H1 (cell line): ENCODE data around the gene LARP1. TPM values are rescaled to one million over a fixed set of nuclear protein-coding genes. Genes with fewer than 3 reads are reported as not detected.

Experiments
- CTCF ChIA-PET: fragments of 300-600 bp; sonication (Branson Sonifier 250); formaldehyde crosslinking; loops from one replicate; lab custom pipeline; 2021; ENCODE audit not compliant: partially characterized antibody; lab: Charles Lee
- POLR2A ChIA-PET: fragments of 300-600 bp; sonication (Branson Sonifier 250); formaldehyde crosslinking; loops from one replicate; lab custom pipeline; 2021; ENCODE audit warnings: inconsistent platforms; ENCODE audit not compliant: partially characterized antibody; lab: Charles Lee
- DNase-seq, 2 experiments: peaks; one replicate each; pipeline versions ENCODE4 v3.0.0 to v3.0.0-alpha.2; 2010 to 2022; ENCODE audit warnings: low spot score in 2 of 2, low read depth in 1 of 2, mixed read lengths in 1 of 2
- FAIRE-seq: peaks from 2 replicates; lab custom pipeline; 2011; peaks lifted over from hg19 to GRCh38; lab: Jason Lieb, UNC
- H2AFZ ChIP-seq: 2 replicates; pipeline ENCODE4 v1.8.1; 2012; ENCODE audit warnings: low read length, inconsistent platforms
- H2AK5ac ChIP-seq: 2 replicates; pipeline ENCODE4 v1.6.1; 2013; ENCODE audit warnings: low read depth, low read length
- H2BK120ac ChIP-seq: replicated peaks from 2 replicates; pipeline ENCODE3; 2013; ENCODE audit warnings: low read depth, low read length, inconsistent platforms
- H2BK12ac ChIP-seq: 2 replicates; pipeline ENCODE4 v1.6.1; 2013; ENCODE audit warnings: low read depth, low read length
- H2BK15ac ChIP-seq: 2 replicates; pipeline ENCODE4 v1.6.1; 2013; ENCODE audit warnings: low read length
- H2BK20ac ChIP-seq: 2 replicates; pipeline ENCODE4 v1.6.1; 2013; ENCODE audit warnings: low read length
- H2BK5ac ChIP-seq: 2 replicates; pipeline ENCODE4 v1.6.1; 2013; ENCODE audit warnings: low read depth, low read length
- H3K14ac ChIP-seq: 2 replicates; pipeline ENCODE4 v1.6.1; 2013; ENCODE audit warnings: inconsistent platforms; ENCODE audit not compliant: insufficient read length
- H3K18ac ChIP-seq: 2 replicates; pipeline ENCODE4 v1.6.1; 2013; ENCODE audit warnings: low read length; ENCODE audit errors: extremely low read depth
- H3K23ac ChIP-seq: 2 replicates; pipeline ENCODE4 v1.6.1; 2013; ENCODE audit warnings: inconsistent platforms; ENCODE audit not compliant: insufficient read length
- H3K23me2 ChIP-seq: 2 replicates; pipeline ENCODE4 v1.6.1; 2013; ENCODE audit warnings: low read depth, low read length
- H3K27ac ChIP-seq: 2 replicates; pipeline ENCODE4 v1.6.1; 2011; ENCODE audit warnings: low read depth, low read length, inconsistent platforms
- H3K27me3 ChIP-seq, 4 experiments: replicated peaks in 1 of 4; 1 replicate in 1 of 4; 2 replicates in 3 of 4; pipeline versions ENCODE4 v1.6.1 to v1.8.1; 2011 to 2013; ENCODE audit warnings: low read length in 3 of 4, mild to moderate bottlenecking in 3 of 4, inconsistent platforms in 2 of 4, mixed read lengths in 2 of 4, moderate library complexity in 1 of 4; ENCODE audit not compliant: control insufficient read depth in 3 of 4, insufficient read depth in 3 of 4; ENCODE audit errors: extremely low read depth in 1 of 4
- H3K36me3 ChIP-seq, 4 experiments: 2 replicates each; pipeline versions ENCODE4 v1.6.1 to v1.8.1; 2011 to 2013; ENCODE audit warnings: mild to moderate bottlenecking in 4 of 4, low read length in 3 of 4, moderate library complexity in 2 of 4, control low read depth in 1 of 4, inconsistent platforms in 1 of 4; ENCODE audit not compliant: insufficient read depth in 4 of 4, control insufficient read depth in 2 of 4
- H3K4ac ChIP-seq: replicated peaks from 2 replicates; pipeline ENCODE3; 2013; ENCODE audit warnings: low read length, low read depth, mixed read lengths, inconsistent platforms; ENCODE audit not compliant: insufficient read length
- H3K4me1 ChIP-seq, 4 experiments: replicated peaks in 1 of 4; 1 replicate in 1 of 4; 2 replicates in 3 of 4; pipeline versions ENCODE4 v1.6.1 to v1.8.1; 2011 to 2013; ENCODE audit warnings: low read length in 3 of 4, inconsistent platforms in 2 of 4, mixed read lengths in 1 of 4; ENCODE audit not compliant: insufficient read depth in 4 of 4, control insufficient read depth in 3 of 4
- H3K4me2 ChIP-seq, 2 experiments: 2 replicates each; pipeline versions ENCODE4 v1.6.1 to v1.8.1; 2011 to 2013; ENCODE audit warnings: low read depth in 2 of 2, low read length in 2 of 2, control low read depth in 1 of 2, inconsistent platforms in 1 of 2, mild to moderate bottlenecking in 1 of 2; ENCODE audit not compliant: insufficient read depth in 1 of 2
- H3K4me3 ChIP-seq, 4 experiments: fragments of 200-600, 300-600 bp in 1 of 4; sonication (generic), shearing (Covaris generic), sonication (Bioruptor Twin) in 1 of 4; 2 replicates each; pipeline versions ENCODE4 v1.5.1 to v1.8.1; 2011 to 2016; ENCODE audit warnings: low read length in 4 of 4, low read depth in 3 of 4, control low read depth in 2 of 4, inconsistent platforms in 2 of 4, mild to moderate bottlenecking in 2 of 4, mixed read lengths in 1 of 4, moderate library complexity in 1 of 4; ENCODE audit not compliant: insufficient read depth in 2 of 4; ENCODE audit errors: extremely low read depth in 1 of 4
- H3K56ac ChIP-seq: replicated peaks from 2 replicates; pipeline ENCODE3; 2013; ENCODE audit warnings: low read depth, mild to moderate bottlenecking, mixed read lengths, low read length, inconsistent platforms; ENCODE audit not compliant: insufficient read length
- H3K79me1 ChIP-seq: 2 replicates; pipeline ENCODE4 v1.6.1; 2013; ENCODE audit warnings: low read depth, low read length, control low read depth
- H3K79me2 ChIP-seq, 2 experiments: 2 replicates each; pipeline versions ENCODE4 v1.6.1 to v1.8.1; 2012 to 2013; ENCODE audit warnings: low read length in 2 of 2, mild to moderate bottlenecking in 2 of 2, inconsistent platforms in 1 of 2; ENCODE audit not compliant: insufficient read depth in 2 of 2, control insufficient read depth in 1 of 2
- H3K9ac ChIP-seq, 4 experiments: replicated peaks in 1 of 4; 1 replicate in 1 of 4; 2 replicates in 3 of 4; pipeline versions ENCODE4 v1.6.1 to v1.8.1; 2011 to 2013; ENCODE audit warnings: low read depth in 3 of 4, low read length in 3 of 4, control low read depth in 2 of 4, mild to moderate bottlenecking in 2 of 4, moderate library complexity in 2 of 4, inconsistent platforms in 1 of 4; ENCODE audit errors: extremely low read depth in 1 of 4
- H3K9me3 ChIP-seq, 2 experiments: 2 replicates each; pipeline versions ENCODE4 v1.6.1 to v1.8.1; 2012 to 2013; ENCODE audit warnings: mild to moderate bottlenecking in 2 of 2, moderate library complexity in 2 of 2, control low read depth in 1 of 2, inconsistent platforms in 1 of 2, low read depth in 1 of 2, low read length in 1 of 2, mixed read lengths in 1 of 2; ENCODE audit not compliant: insufficient read depth in 2 of 2
- H4K20me1 ChIP-seq, 2 experiments: replicated peaks in 1 of 2; 2 replicates each; pipeline versions ENCODE3 to v1.8.1; 2011 to 2013; ENCODE audit warnings: inconsistent platforms in 2 of 2, low read length in 2 of 2, mild to moderate bottlenecking in 1 of 2; ENCODE audit not compliant: insufficient read depth in 2 of 2, control insufficient read depth in 1 of 2
- H4K5ac ChIP-seq: 2 replicates; pipeline ENCODE4 v1.6.1; 2013; ENCODE audit warnings: low read length, low read depth, mixed read lengths, inconsistent platforms; ENCODE audit not compliant: insufficient read length
- H4K8ac ChIP-seq: 2 replicates; pipeline ENCODE4 v1.8.0; 2013; ENCODE audit warnings: mild to moderate bottlenecking, moderate library complexity, low read length, inconsistent platforms; ENCODE audit not compliant: insufficient read depth; ENCODE audit errors: extremely low read depth
- H4K91ac ChIP-seq: replicated peaks from 2 replicates; pipeline ENCODE3; 2013; ENCODE audit warnings: low read length, mixed read lengths, inconsistent platforms; ENCODE audit not compliant: insufficient read length
- BCL11A ChIP-seq, 2 experiments: IDR thresholded peaks; one replicate each; pipeline ENCODE4 v1.6.1; 2011; ENCODE audit warnings: low read depth in 2 of 2, low read length in 2 of 2, mild to moderate bottlenecking in 2 of 2
- CREB1 ChIP-seq: IDR thresholded peaks from 2 replicates; pipeline ENCODE4 v1.6.1; 2012; ENCODE audit warnings: inconsistent platforms
- EGR1 ChIP-seq: IDR thresholded peaks from 2 replicates; pipeline ENCODE4 v1.6.1; 2011; ENCODE audit warnings: low read depth, low read length, borderline replicate concordance
- KDM4A ChIP-seq: IDR thresholded peaks from one replicate; pipeline ENCODE4 v1.7.1; 2012; ENCODE audit warnings: low read depth, mild to moderate bottlenecking, moderate library complexity, low read length, inconsistent platforms; ENCODE audit not compliant: severe bottlenecking
- SIN3A ChIP-seq, 2 experiments: IDR thresholded peaks in 1 of 2; conservative IDR thresholded peaks in 1 of 2; 2 replicates each; pipeline ENCODE4 v1.6.1; 2011 to 2012; ENCODE audit warnings: low read length in 2 of 2, improper control_type of control experiment in 1 of 2, low read depth in 1 of 2, mild to moderate bottlenecking in 1 of 2
- WGBS, 2 experiments: shearing (Covaris generic) in 1 of 2; methylation state at CpG; one replicate each; pipeline versions ENCODE4 v1.1.6 to v1.1.7; 2013 to 2015; ENCODE audit warnings: low lambda C conversion rate in 2 of 2, mixed read lengths in 2 of 2, inconsistent platforms in 1 of 2, low coverage in 1 of 2, missing lambda C conversion rate in 1 of 2; ENCODE audit not compliant: insufficient replicate concordance in 2 of 2, insufficient coverage in 1 of 2, insufficient read length in 1 of 2; ENCODE audit errors: extremely low coverage in 1 of 2, missing lambda C conversion rate in 1 of 2; 5-methylcytosine and 5-hydroxymethylcytosine counted together
- polyA plus RNA-seq, 7 experiments: library from polyadenylated mRNA; depleted of rRNA in 3 of 7; stranded (reverse) in 5 of 7; unstranded in 2 of 7; fragments of >200 nt in 5 of 7; fragments of 200-250 nt in 2 of 7; gene quantifications; 1 replicate in 5 of 7; 2 replicates in 1 of 7; 4 replicates in 1 of 7; pipeline versions ENCODE4 v1.2.1 to v1.2.3, GENCODE V29; 2011 to 2013; ENCODE audit warnings: missing spikeins in 2 of 7, mixed read lengths in 2 of 7
- total RNA-seq: library from RNA; stranded (reverse); fragmentation: NEBNext Ultra II Directional; extraction: Animal tissue kit (Norgen Biotek cat#: 25700); gene quantifications from 2 replicates; pipeline ENCODE4 v1.2.1, GENCODE V29; 2021
- TF ChIP-seq, protein P1 (sequence below): IDR thresholded peaks from 2 replicates; pipeline ENCODE4 v1.6.1; 2012; ENCODE audit warnings: inconsistent platforms

The LARP1 gene
- total and polyA plus RNA-seq, 2 of the 8 experiments (the other 6 are each of a cell fraction or from before 2014, with no cell fraction given), result 106 to 422 TPM

DNA sequence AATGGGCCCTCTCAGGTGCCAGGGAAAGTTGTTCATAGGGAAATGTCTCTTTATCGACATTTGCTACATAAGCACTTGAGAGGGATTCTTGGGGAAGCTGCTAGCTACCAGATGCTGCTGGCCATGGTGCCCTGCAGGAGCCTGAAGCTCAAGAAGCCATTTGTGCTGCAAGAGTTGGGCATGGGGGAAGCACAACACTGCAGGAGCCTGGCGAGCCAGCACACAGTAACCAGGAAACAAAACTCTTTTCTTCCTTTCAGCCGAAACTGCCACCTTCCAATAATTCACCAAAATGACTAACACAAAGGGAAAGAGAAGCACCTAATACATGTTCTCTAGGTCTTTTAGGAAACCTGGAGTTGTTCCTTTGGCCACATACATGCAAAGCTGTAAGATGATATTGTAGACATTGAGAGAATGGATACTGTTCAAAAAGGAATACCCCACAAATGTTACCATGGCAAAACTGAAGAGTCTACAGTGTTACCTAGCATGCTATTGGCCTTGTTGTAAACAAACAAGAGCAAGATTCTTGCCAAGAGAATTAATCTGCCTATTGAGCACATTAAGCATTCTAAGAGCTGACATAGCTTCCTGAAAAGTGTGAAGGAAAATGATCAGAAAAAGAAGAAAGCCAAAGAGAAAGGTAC, 26.1 kb upstream of the LARP1 start:
- Histone ChIP-seq H4K8ac (no peak overlapping the region), H3K4me1 (peaks cover 0 to 6% (median 0%) of the 10 kb centered on the region in 4 experiments; a peak in 2 of 7 replicates), H3K18ac (no peak overlapping the region), H3K9ac (no peak overlapping the region), H2BK20ac (no peak overlapping the region), H2BK5ac (no peak overlapping the region), H3K27me3 (no peaks in the 10 kb centered on the region), H3K79me2 (no peaks in the 10 kb centered on the region), H3K79me1 (no peaks in the 10 kb centered on the region), H3K9me3 (no peaks in the 10 kb centered on the region), H4K20me1 (no peaks in the 10 kb centered on the region), H3K14ac (no peak overlapping the region), H3K4me2 (no peak overlapping the region), H4K5ac (no peak overlapping the region), H2BK15ac (no peak overlapping the region), H2BK120ac (no peak overlapping the region), H3K23me2 (no peaks in the 10 kb centered on the region), H3K56ac (no peak overlapping the region), H3K4me3 (no peak overlapping the region), H2AFZ (no peak overlapping the region), H2BK12ac (no peak overlapping the region), H3K36me3 (peaks cover 0 to 2% (median 0%) of the 10 kb centered on the region in 4 experiments; a peak in 1 of 8 replicates), H3K27ac (no peak overlapping the region), H4K91ac (no peak overlapping the region), H3K4ac (no peak overlapping the region), H3K23ac (no peak overlapping the region), H2AK5ac (no peak overlapping the region)
- TF ChIP-seq EGR1, result no peak
- no peak for TF ChIP-seq SIN3A (conservative IDR thresholded peaks at IDR 0.05 in 1 of 2, IDR thresholded peaks at IDR 0.05 in 1 of 2; ENCODE audit: low read depth in 1 of 2, low read length in 2 of 2)
- no peak for TF ChIP-seq KDM4A
- TF ChIP-seq CREB1, result no peak
- no peak for TF ChIP-seq BCL11A (IDR thresholded peaks at IDR 0.05; ENCODE audit: low read depth in 2 of 2, low read length in 2 of 2)
- TF ChIP-seq, protein P1, sequence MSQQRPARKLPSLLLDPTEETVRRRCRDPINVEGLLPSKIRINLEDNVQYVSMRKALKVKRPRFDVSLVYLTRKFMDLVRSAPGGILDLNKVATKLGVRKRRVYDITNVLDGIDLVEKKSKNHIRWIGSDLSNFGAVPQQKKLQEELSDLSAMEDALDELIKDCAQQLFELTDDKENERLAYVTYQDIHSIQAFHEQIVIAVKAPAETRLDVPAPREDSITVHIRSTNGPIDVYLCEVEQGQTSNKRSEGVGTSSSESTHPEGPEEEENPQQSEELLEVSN, result no peak
- FAIRE-seq (no peak), DNase-seq (no peak)
- WGBS, 2 experiments, result 87% methylated on average over 3 of the region's 3 CpGs; no CpG with 5 or more reads in 1 of the 2 experiments
- CTCF ChIA-PET, result interaction anchor here (1.2 to 1.6 kb wide), 4 partner anchors 8 to 25 kb away, joined by 3 to 5 read pairs (median 4); no protein-coding TSS in a partner anchor
- POLR2A ChIA-PET, result interaction anchor here (1.2 to 2.4 kb wide), 2 partner anchors 10 to 12 kb away, joined by 4 to 6 read pairs; no protein-coding TSS in a partner anchor
